NOMO-1 (cell line): Measurements from ENCODE around the gene ACSL6.

Experiments
- DNase-seq, 2 experiments: peaks; one replicate each; lab custom pipeline; 2025; ENCODE audit not compliant: unreplicated experiment in 2 of 2; lab: John Stamatoyannopoulos, UW

Gene ACSL6

DNA sequence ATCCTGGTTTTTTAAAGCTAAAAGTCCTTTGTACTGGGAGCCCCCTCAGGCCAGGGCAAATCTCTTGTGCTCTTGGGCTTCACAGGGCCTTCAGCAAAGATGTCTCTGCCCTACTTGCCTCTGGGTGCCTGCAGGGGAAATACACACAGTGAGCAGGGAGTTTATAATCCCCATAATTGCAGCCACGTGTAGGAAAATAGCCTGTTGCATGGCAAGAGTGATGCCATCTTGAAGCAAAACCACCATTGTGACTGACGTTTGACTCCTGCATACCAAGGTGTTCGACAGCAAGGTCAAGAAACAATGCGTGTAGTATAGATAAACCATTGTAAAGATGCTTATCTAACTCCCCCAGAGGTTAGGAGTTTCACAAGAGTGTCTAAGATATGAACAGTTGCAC, 37.6 kb upstream of the ACSL6 start:
- no peak for DNase-seq

DNA sequence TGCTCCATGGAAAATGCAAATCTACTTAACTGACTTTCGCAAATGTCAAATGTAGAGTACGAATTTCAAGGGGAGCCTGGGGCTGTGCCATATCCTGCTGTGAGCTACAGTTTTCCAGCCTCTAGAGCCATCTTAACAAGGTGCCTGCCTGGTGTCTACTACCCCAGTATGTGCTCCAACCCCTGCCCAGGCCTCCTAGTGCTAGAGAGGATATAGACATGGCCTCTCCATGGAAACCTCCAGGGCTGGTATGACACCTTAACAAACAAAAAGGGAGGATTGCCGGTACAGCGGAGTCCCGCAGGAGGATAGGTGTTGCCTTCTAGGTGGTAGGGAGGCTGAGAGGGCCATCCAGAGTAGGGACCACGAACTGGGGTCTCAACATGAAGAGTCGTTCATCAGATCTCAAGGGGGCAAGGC, 35.4 kb upstream of the ACSL6 start:
- DNase-seq, result no peak

DNA sequence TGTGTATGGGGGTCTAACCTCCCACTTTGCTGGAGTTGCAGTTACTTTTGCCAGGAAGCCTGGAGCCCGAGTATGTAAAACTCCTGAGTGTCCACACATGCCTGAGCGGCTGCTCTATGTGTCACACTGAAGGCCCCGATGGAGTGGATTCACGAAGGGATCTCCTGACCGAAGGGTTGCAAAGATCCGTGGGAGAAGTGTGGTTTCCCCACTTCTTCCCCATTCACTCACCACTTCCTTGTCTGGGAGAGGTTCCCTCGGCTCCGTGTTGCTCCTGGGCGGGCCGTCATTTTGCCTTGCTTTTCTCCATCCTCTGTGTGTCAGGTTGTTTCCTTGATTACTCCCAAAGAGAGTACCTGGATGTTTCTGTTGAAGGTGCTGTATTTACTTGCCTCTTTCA, 32.7 kb upstream of the ACSL6 start:
- DNase-seq, result peak in 1 of 2 experiments; percentile 20

DNA sequence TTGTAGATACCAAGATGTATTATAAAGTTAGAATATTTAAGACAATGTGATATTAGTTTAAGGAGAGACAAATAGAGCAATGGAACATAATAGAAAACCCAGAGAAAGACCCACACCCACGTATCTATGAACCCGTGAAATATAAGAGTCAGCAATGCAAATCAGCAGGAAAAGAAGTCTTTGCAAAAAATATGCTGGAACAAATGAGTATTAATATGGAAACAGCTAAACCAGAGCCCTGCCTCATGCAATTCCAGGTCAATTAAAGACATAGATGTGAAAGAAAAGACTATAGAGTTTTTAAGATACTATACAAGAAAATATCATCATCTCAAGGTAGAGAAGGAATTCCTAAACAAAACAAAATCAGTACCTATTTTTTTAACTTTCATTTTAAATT, 25.9 kb upstream of the ACSL6 start:
- no peak for DNase-seq

DNA sequence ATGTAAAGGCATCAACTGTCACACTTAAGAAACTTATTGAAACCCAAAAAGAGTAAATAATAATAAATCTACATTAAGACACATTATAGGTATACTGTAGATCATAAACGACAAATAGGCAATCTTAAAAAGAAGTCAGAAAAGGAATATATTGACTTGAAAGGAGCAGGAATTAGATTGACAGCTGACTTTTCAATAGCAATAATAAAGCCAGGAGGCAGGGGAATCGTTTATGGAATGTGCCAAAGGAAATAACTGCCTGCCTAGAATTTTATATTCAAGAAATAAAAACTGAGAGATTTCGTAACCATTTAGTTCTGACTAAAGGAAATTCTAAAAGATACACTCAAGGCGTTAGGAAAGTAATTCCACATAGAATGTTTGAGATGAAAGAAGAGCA, 21.7 kb upstream of the ACSL6 start:
- no peak for DNase-seq

DNA sequence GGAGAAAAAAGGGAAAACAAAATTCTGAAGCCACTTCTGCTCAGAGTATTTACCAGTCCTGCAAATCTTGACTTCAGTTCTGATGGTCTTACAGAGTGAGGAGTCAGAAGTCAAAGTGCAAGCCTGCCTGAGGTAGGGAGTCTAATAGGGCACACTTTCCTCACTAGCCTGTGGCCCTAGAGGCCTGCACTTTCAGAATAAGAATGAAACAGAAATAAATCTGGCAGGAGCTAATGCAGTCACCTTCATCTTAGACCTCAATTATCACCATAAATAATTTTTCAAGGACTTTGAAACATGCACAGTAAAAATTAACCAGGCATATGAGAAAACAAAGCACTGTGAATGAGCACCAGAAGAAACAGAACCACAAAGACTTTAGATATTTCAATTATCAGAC, 20.7 kb upstream of the ACSL6 start:
- DNase-seq, result no peak

DNA sequence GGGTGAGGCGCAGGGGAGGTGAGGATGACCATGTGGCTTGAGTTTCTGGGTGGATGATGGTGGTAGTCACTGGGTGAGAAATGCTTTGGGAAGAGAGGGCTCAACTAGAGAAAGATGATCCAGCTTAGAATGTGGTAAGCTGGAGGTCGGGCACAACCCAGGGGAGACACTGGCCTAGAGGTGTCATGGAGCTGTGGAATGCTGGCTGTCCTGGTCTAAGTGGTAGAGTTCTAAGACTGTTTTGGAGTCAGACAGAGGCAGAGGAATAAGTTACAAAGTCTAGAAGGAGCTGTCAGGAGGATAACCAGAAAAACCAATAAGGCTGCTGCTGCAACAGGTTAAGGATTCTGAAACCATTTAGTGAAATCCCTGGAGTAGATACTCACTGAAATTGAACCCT, 19.2 kb upstream of the ACSL6 start:
- DNase-seq, result no peak

DNA sequence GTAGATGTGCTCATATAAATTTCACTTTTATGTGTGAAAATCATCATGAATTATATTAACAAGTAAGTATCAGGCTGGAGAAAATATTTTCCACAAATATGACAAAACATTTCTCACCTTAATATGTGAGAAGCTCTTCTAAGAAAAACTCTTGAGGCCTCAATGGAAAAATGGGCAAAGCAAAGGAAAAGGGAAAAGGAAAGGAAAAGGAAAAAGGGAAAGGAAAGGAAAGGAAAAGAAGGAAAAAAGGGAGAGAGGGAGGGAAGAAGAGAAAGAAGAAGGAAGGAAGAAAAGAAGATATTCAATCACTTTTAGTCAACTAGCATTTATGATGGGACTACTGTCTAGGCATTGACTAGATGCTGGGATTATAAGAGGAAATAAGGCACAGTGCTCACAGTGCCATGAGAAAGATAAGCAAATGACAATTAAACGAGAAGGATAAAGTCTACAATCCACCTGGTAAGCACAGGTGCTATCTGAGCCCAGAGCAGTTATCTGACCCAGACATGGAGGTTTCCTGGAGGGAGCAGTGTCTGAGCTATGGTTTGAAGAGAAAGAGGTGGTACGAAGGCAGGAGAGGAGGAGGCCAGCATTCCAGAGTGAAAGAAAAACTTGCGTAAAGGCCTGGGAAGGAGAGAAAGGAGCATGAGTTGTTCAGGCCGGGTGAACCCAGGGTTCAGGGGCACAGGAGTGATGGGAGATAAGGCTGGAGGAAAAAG, 18.3 kb upstream of the ACSL6 start:
- DNase-seq, result no peak

DNA sequence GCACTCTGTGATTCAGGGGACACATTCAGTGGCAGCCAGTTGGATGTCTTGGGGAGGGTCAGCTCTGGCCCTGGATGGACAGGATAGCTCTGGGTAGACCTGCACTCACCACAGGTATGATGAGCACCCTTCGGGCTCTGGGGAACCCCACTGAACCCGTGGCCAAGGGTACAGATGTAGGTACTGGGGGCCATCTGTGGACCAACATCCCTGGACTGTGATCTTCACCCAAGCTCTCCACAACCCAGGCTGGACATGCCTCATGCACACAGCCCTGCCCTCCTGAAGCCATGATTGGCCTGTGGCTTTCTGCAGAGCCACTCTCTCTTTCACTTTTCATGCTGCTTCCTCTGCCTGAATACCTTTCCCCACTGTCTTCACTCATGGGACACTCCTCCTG, 15.6 kb upstream of the ACSL6 start:
- DNase-seq, result no peak

DNA sequence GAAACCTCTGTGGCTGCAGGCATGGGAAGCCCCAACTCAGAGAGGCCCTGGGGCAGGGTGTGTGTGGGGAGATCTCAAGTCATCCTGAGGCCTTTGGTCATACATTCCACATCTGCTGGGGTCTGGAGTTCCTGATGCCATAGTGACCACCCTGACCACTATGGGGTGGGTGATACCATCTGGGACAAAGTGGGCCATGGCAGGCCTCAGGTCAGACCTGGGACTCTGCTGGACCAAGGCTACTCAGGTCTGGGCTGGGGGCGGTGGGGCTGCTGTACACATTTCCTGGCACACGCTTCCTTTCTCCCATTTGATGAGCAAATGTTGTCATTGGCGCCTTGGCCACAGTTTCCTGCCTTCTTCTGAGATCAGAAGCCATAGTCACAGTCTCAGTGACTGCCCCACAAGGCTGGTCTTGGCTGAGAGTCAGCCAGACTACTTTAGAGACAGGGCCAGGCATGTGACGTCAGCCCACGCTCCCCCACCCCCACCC, 15.1 kb upstream of the ACSL6 start:
- DNase-seq, result no peak

DNA sequence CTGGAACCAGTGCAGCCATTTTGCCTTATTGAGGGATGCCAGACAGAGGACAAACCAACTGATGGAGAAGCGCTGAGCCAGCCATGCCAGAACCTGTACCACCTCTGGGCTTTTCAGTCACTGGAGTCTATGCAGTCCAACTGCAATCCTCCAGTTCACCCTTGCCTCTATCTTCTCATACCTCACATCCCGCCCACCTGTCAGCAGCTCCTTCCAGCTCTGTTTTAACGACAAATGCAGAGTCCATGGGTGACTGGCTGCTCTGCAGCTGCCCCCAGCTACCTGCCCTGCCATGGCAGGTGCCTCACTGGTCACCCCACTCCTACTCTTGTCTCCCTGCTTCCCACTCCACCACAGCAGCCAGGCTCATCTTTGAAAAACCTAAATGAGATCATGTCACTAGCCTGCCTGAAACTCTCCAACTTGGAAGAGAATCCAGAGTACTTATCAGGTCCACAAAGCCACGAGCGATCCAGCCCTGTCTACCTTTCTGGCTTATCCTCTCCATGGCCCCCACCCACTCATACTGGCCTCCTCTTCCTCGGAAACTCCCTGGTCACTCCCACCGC, 14.0 kb upstream of the ACSL6 start:
- no peak for DNase-seq

DNA sequence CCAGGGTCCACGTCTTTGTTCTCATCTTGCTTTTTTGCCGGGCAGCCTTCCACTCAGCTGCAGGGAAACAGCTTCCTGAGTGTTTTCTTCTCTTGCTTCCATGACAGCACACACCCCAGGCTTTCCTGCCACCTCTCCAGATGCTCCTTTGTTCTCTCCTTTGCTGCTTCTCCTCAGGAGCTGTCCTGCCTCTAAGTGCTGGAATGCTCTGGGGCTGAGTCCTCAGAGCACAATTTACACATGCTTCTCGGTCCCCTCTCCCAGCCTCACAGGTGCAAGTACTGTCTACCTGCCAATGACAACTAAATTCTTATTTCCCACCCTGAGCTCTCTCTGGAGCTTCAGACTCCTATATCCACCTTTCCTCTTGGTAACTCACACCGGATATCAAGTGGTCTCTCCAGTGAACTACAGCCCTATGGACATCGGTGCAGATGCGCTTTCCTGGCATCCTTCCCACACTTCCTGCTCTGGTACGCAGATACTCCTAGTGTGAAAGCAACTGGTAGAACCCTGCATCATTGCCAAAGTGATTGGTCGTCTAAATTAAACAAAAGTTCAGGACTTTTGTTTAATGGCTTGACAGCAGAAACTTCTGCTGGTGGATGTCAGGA, 13.4 kb upstream of the ACSL6 start:
- DNase-seq, result no peak

DNA sequence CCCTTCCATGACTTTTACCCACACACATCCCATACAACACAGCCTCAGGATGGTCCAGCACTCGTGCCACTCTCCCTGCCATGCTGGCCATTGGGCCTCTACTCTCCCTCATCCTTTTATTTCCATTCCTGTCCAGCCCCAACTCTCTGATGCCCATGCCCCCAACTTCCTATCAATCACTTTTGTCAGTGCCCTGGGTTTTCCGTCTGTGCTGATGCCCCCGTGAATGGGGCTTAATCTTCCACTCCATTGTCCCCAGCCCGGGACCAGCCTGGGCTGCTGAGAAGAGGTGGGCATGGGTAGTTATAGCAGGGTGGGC, 12.6 kb upstream of the ACSL6 start:
- no peak for DNase-seq

DNA sequence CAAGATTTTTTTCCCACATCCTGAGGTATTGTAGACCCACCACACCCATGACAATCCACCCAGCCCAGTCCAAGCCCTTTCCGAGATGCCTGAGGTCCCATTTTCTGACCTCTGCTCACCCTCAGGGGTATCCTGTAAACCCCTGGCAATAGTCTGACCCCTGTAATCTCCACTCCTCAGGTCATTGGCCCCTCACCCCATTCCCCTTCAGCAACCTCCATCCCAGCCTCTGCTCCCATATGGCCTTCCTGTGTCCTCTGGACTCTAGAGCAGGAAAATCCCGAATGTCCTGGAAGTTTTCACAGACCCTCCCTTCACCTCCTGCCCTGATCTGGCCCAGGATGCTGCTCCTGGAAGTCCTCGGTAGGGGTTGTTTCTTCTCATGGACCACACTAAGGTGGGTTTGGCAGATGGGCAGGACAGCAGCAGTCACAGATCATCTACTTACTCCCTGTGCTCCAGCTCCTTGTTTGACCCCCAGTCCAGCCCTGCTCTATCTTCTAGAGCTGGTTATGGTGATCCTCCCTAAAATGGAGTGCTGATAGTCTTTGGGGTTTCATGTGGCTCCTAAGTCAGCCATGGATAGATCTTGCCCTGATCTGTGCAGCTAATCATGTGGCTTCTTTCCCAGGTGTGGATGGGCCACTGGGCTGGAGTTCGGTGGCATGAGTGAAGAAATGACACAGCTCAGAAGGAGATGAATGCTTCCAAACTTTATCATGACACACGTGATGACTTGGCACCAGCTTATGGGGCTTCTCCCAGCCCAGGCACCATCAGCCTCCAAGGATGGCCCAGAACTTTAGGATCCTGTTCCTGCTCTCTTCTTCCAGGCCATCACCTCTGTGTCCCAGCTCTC, 12.0 kb upstream of the ACSL6 start:
- DNase-seq, result no peak

DNA sequence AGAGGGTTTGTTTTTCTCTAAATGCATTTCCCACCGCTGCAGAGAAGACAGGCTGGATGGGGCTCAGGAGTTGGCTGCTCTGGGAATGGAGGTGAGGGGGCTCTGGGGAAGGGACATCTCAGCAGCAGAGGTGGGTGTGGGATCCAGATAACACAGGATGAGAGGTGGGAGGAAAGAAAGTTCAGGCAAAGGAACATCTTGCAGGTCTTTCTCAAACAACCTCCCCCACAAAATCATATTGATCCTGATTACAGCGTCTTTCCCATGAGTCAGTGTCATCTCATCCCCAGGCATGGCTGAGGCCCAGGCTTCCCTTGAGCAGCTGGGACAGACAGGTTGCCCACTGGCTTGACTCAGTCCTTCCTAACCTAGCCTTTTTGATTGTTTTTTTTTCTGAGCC, 11.3 kb upstream of the ACSL6 start:
- DNase-seq, result no peak

DNA sequence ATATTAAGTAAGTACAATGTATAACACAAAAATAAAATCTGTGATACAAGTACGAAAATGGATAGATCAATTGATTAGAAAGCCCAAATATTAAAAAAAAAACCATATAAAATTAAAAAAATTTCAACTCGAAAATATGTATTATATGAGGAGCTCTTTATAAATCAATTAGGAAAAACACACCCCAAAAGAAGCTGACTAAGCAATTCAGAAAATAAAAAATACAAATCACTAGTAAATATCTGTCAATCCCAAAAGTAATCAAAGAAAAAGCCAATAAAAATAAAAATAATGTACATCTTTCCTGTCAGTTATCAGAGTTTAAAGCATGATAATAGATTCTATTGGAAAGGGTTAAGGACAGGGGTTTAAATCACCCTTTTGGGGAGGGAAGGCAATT, 10.2 kb upstream of the ACSL6 start:
- no peak for DNase-seq

DNA sequence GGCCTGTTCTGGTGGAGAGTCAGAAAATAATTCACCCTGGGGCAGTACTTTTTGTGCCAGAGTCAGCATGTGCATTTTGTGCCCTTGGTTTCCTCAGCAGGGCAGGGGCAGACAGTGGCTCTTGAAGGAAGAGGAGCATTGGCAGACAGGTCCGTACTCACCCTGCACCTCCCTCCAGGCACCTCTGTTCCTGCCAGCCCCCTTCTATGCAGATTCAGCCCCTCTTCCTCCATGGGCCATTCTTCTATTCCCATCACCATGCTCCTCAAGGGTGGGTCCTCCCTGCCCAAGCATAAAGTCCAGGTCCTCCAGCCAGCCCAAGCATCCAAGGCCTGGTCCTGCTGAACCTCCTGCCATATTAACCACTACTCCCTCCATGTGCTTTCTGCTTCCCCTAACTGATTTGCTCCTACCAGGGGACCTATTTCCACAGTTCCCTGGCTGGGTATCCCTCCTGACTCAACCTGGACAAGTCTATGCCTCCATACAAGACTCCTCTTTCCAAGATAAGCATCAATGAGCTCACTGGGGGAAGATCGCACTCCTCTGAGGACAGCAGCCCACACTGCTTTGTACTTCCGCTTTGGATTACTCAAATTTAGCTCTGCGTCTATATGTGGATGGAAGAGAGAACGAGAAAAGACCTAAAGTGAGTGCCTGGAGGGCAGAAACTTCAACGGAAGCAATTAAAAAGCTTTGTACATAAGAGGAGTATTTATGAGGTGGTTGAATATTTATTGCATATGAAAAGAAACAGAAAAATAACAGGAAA, 9.3 kb upstream of the ACSL6 start:
- DNase-seq, result peak; percentile 19 to 32

DNA sequence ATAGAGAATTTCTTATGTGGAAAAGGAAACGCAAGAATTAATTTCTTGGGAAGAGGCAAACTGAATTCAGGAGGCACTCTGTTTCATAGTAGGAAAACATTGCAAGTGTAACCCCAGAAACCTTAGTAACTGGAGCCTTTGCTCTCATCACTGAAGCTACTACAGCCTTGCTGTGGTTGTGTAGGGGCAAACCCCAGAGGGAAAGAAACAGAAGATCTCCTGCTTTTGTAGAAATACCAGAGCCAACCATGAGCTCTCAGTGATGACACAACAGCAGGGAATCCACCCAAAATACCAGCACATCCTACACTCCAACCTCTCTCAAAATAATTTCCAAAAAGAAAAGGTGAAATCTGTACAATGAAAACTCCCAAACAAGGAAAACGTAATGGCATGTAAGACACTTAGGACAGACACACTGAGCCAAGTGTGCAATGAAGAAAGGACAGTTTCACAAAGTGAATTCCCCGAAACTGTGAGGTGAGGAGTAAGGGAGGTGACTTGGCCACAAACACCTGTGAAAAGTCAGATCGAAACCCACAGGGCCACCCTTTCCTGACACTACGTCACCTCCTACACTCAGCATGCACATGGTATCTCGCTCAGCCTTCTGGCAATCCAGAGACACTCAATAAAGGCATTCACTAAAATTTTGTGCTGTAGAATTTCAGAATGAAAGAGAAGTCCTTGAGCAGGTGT, 8.5 kb upstream of the ACSL6 start:
- DNase-seq, result no peak

DNA sequence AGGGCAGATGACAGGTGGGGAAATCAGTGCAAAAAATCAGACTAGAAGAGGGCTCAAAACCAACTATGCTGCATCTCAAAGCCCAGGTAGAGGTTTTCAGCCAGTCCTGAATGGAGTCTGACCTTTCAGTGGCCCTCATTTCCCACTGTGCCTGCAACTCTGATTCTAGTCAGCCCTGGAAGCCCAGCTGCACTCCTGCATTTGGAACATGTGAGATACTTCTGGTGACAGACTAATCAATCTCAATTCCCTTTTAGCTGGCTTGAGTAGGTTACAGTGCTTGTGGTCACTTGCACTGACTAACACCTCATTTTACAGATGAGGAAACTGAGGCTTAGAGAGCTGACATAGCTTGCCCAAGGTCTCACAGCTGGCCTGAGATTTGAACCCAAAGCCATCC, 7.9 kb upstream of the ACSL6 start:
- no peak for DNase-seq
